Measurements from ENCODE around the gene NAV1. TPM values are rescaled to one million over a fixed set of nuclear protein-coding genes. Genes with fewer than 3 reads are reported as not detected.
"Not testable (repeated sequence)": the region's sequence is repeated elsewhere in the genome, so short reads cannot be mapped to it uniquely, and the experiment has no call there.

NAV1 gene
- total RNA-seq, 1 experiment from 2014 or later: 51.0 TPM

- Mint-ChIP-seq H3K27ac (no peak overlapping the region), H3K4me3 (no peak overlapping the region), H3K9me3 (peaks cover 6% of the 10 kb centered on the region), H3K36me3 (peaks cover 6% of the 10 kb centered on the region), H3K27me3 (ENCODE audit: low read depth) (no peaks in the 10 kb centered on the region), H3K4me1 (peaks cover 14% of the 10 kb centered on the region)
- no peak for TF ChIP-seq HMGXB4 (CRISPR knock-in tag; IDR thresholded peaks at IDR 0.05)
- TF ChIP-seq ZMAT4 (CRISPR knock-in tag; IDR thresholded peaks at IDR 0.05): no peak
- no peak for TF ChIP-seq EMX1 (CRISPR knock-in tag; IDR thresholded peaks at IDR 0.05)
- TF ChIP-seq AFF4 (CRISPR knock-in tag; IDR thresholded peaks at IDR 0.05; ENCODE audit: borderline replicate concordance): no peak
- TF ChIP-seq OVOL2 (CRISPR knock-in tag; IDR thresholded peaks at IDR 0.05; ENCODE audit: borderline replicate concordance): no peak
- TF ChIP-seq RORB (CRISPR knock-in tag; IDR thresholded peaks at IDR 0.05): no peak
- TF ChIP-seq ESRRA (CRISPR knock-in tag; IDR thresholded peaks at IDR 0.05; ENCODE audit: borderline replicate concordance): no peak
- TF ChIP-seq E2F4 (CRISPR knock-in tag; IDR thresholded peaks at IDR 0.05; ENCODE audit: borderline replicate concordance, low read depth): no peak
- no peak for TF ChIP-seq ZNF532 (CRISPR knock-in tag; IDR thresholded peaks at IDR 0.05; ENCODE audit: borderline replicate concordance)
- ChIA-PET POLR2A (no interaction called here), CTCF (interaction anchor here (0.9 to 3.9 kb wide), 5 partner anchors 10 to 57 kb away, joined by 4 to 32 read pairs (median 5); no protein-coding TSS in a partner anchor)
- no peak for DNase-seq (ENCODE audit: low spot score)
- ATAC-seq: no peak
Observed at GRCh38 chr1:201491896-201492511, 46.9 kb upstream of the NAV1 start.

GRCh38 chr1:201493026-201493656 is 45.8 kb upstream of the NAV1 start:
- H3K27me3 Mint-ChIP-seq (ENCODE audit: low read depth); H3K36me3 Mint-ChIP-seq; ATAC-seq; H3K9me3 Mint-ChIP-seq; DNase-seq (ENCODE audit: low spot score); POLR2A ChIA-PET; H3K4me3 Mint-ChIP-seq; H3K27ac Mint-ChIP-seq: not testable (repeated sequence)
- peaks cover 14% of the 10 kb centered on the region for H3K4me1 Mint-ChIP-seq
- CTCF ChIA-PET: interaction anchor here (3.9 kb wide), 1 partner anchor 19 kb away, joined by 32 read pairs; no protein-coding TSS in a partner anchor
